ENCODE results near the gene MLX.
"Not testable (repeated sequence)": the region's sequence is repeated elsewhere in the genome, so short reads cannot be mapped to it uniquely, and the experiment has no call there.

MLX gene

DNA sequence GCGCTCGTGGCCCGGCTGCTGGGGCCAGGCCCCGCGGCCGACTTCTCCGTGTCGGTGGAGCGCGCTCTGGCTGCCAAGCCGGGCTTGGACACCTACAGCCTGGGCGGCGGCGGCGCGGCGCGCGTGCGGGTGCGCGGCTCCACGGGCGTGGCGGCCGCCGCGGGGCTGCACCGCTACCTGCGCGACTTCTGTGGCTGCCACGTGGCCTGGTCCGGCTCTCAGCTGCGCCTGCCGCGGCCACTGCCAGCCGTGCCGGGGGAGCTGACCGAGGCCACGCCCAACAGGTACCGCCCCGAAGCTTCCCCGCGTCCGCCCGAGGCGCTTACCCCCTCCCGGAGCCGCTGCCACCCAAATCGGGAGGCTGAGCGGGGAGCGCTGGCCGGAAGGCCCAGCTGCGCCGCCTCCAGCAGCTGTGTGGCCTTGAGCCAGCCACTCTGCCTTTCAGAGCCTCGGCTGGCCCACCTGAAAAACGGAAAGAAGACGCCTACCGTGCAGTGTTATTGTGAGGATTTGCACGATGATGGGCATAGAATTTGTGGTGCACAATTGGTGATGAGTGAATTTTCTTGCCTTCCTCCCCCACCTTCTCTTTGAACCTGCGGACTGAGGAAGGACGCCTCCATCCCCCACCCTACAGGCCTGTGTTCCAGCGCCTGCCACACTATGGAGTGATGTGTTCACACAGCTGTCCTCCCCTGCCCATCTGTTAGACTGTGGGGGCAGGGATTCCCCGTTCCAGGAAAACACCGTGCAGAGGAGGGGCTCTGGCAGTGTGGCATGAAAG lies 30.3 kb upstream of the MLX start:
- DNase-seq (ENCODE audit: low spot score), result peak; percentile 75

DNA sequence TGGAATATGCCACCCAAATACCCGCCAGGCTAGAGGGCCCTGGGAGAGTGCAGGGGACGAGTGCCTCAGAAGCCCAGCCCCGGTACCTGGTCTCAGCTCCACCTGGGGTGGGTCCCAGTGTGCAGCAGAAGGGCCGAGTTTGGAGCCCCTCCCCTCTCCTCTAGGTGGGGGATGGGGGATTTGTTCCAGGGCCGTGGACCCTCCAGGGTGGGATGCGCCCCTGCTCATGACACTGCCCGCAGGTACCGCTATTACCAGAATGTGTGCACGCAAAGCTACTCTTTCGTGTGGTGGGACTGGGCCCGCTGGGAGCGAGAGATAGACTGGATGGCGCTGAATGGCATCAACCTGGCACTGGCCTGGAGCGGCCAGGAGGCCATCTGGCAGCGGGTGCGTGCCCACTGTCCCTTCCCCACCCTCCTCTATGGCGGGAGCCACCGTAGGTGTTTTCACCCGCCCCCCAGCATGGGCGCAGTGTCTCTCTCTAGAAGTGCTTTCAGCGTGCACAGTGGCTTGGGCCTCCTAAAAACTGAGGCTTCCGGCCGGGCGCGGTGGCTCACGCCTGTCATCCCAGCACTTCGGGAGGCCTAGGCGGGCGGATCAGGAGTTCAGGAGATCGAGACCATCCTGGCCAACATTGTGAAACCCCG lies 29.6 kb upstream of the MLX start:
- no peak for DNase-seq (ENCODE audit: low spot score)

DNA sequence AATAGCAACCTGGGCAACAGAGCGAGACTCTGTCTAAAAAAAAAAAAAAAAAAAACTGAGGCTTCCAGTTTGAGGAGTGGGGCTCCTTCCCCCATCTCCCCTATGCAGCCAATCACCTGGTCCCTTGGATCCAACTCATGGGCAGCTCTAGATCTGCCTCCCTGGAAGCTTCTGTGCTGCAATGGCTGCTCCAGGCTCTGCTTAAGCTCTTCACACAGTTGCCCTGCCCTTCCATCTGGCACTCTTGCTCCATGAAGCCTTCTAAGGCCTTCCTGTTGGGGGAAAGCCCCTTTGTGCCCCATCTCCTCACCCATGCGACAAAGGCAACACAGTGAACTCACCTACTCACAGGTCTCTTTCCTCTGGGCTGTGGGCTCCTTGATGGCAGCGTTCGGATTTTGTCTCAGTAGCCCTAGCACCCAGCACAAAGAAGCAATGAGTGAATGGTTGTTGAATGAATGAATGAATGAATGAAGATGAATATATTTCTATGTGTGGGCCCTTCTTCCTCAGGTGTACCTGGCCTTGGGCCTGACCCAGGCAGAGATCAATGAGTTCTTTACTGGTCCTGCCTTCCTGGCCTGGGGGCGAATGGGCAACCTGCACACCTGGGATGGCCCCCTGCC lies 29.0 kb upstream of the MLX start:
- no peak for DNase-seq (ENCODE audit: low spot score)

DNA sequence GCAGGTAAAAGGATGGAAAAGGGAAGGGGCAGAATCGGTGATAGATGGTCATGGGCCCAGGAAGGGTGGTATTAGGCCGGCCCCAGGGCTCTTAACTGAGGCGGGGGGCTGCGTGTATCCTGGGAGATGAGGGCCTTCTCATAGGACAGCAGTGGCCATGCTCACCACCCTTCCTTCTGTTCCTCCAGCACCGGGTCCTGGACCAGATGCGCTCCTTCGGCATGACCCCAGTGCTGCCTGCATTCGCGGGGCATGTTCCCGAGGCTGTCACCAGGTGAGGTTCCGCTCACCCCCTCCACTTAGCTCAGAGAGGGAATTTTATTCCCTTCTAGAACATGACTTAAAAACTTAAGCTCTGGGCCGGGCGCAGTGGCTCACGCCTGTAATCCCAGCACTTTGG lies 28.4 kb upstream of the MLX start:
- no peak for DNase-seq (ENCODE audit: low spot score)

DNA sequence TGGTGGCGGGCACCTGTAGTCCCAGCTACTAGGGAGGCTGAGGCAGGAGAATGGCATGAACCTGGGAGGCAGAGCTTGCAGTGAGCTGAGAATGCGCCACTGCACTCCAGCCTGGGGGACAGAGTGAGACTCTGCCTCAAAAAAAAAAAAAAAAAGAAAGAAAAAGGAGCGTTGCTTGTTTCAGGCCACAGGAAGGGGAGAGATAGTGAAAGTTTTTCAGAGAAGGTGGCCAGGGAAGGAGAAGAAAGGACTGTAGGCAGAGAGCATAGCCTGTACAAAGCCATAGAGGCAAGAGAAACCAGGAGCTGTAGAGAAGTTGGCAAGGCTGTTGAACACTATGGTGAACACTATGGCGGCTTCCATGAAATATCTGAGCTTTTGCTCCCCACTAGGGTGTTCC lies 26.3 kb upstream of the MLX start:
- DNase-seq (ENCODE audit: low spot score), result not testable (repeated sequence)

DNA sequence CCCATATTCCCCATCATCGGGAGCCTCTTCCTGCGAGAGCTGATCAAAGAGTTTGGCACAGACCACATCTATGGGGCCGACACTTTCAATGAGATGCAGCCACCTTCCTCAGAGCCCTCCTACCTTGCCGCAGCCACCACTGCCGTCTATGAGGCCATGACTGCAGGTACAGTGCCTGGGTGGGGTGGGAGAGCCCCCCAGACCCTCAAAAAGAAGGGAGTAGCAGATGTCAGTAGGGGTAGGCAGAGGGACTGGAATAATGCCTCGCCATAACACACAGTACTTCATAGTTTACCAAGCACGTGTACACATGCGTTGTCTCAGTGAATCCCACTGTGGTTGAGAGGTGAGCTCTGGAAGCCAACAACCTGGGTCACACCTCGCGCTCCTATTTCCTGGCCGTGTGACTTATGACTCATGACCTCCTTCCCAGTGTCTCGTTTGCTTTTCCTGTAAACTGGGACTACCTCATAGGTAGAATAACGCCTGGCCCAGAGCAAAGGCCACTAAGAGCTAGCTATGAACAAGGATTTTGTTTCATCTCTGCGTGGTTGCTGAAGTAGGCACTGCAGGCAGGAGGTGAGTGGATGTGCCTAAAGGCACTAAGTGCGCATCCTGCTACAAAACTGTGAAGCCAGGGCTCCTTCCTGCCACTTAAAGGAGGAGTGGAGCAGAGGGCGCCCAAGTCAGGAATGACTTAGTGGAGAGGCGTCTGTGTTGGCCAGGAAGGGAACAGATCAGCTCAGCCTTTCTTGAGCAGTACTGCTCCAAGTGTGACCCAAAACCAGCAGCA lies 25.7 kb upstream of the MLX start:
- DNase-seq (ENCODE audit: low spot score), result peak; percentile 54

DNA sequence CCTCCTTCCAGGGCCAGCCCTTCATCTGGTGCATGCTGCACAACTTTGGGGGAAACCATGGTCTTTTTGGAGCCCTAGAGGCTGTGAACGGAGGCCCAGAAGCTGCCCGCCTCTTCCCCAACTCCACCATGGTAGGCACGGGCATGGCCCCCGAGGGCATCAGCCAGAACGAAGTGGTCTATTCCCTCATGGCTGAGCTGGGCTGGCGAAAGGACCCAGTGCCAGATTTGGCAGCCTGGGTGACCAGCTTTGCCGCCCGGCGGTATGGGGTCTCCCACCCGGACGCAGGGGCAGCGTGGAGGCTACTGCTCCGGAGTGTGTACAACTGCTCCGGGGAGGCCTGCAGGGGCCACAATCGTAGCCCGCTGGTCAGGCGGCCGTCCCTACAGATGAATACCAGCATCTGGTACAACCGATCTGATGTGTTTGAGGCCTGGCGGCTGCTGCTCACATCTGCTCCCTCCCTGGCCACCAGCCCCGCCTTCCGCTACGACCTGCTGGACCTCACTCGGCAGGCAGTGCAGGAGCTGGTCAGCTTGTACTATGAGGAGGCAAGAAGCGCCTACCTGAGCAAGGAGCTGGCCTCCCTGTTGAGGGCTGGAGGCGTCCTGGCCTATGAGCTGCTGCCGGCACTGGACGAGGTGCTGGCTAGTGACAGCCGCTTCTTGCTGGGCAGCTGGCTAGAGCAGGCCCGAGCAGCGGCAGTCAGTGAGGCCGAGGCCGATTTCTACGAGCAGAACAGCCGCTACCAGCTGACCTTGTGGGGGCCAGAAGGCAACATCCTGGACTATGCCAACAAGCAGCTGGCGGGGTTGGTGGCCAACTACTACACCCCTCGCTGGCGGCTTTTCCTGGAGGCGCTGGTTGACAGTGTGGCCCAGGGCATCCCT lies 23.5 kb upstream of the MLX start:
- no peak for DNase-seq (ENCODE audit: low spot score)

DNA sequence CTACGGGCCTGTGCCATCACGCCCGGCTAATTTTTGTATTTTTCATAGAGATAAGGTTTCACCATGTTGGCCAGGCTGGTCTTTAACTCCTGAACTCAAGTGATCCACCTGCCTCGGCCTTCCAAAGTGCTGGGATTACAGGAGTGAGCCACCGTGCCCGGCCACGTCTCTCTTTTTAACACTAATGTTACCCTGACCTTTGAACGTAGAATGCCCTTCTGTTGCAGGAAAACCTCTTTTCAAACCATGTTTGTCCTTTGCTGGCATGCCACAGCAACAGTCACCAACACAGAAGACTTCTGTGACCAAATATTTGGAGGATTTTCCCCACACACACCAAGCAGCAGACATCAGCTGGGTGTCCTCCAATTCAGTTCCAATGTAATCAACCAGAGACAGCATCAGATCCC lies 22.0 kb upstream of the MLX start:
- no peak for DNase-seq (ENCODE audit: low spot score)

DNA sequence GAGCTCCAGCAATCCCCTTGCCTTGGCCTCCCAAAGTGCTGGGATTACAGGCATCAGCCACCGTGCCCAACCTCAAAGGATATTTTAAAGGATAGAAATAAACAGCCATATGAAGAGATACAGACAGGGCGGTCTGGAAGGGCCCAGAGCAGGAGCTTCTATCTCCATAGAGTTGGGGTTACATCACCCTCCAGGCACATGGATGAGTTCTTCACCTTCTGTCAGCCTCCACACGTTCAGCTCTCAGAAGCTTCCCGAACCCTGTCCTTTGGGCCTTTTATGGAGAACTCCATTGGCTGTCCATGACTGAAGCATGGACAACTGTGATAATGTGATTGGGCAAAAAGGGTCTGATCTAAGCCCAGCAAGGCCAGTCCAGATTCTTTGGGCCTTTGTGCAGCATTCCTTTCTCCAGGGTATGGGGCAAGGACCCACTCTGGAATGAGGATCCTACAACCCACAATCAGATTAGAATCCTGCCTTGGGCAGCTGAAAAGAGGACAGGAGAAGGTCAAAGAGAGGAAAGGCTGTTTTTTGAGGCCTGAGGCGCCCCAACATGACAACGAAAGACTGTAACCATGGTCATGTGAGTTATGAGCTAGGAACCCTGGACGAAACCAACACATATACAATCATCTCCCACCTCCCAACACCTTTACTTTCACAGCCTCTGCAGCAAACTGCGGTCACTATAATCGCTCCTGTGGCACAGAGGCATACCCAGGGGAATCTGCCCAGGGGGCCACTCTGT lies 21.0 kb upstream of the MLX start:
- DNase-seq (ENCODE audit: low spot score), result not testable (repeated sequence)

DNA sequence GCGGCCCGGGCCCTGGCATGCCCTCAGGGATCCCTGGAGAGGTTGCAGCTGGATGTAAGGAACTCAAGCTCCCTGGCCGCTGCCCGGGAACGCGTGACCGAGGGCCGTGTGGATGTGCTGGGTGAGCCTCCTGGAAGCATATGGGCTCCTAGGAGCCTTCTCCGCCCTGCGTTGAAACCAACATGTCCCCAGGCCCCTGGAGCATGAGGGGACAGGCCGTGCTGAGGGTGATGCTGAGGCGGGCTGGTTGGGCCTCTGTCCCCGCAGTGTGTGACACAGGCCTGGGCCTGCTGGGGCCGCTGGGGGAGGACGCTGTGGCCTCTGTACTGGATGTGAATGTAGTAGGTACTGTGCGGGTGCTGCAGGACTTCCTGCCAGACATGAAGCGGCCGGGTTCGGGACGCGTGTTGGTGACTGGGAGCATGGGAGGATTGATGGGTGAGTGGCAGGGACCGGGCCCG lies 19.9 kb upstream of the MLX start:
- no peak for DNase-seq (ENCODE audit: low spot score)

DNA sequence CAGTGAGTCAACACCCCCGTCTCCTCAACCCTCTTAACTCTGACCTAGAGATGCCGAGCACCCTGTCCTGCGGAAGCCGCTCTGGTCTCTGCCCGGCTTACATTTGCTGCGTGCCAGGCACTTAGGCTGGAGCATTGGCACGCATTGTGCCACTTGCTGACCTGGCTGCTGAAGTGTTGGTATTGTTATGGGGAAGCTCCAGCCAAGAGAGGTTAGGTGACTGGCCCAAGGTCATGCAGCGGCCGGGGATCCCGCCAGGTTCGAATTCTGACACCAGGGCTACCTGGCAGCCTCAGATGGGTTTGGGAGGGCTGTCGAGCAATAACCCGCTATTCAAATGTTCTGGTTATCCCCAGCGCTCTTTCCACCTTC lies 19.2 kb upstream of the MLX start:
- no peak for DNase-seq (ENCODE audit: low spot score)

DNA sequence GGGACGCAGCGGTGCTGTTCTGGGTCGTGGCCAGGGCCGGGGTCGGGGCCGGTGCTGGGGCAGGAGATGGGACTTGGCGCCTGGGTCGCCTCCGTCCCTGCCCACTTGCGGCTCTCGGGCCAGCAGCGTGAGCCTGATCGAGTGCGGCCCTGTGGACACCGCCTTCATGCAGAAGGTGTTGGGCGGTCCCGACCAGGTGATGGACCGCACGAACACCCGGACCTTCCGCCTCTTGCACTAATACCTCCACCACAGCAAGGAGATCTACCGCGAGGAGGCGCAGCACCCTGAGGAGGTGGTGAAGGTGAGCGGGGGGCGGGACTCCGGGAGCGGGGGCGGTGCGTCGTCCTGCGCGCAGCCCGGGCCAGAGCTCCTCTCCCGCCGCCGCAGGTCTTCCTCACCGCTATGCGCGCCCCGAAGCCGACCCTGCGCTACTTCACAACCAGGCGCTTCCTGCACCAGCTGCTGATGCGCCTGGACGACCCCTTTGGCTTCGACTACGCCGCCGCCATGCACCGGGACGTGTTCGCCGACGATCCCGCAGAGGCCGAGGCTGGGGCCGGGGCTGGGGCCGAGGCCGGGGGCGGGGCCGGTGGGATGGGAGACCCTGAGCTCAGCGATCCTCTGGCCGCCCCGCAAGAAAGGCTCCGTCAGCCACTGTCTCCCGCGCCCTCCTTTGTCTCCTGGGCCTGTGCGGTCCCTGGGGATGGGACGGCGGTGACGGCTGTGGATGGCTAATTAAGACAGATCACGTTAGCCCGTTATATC lies 18.6 kb upstream of the MLX start:
- no peak for DNase-seq (ENCODE audit: low spot score)

DNA sequence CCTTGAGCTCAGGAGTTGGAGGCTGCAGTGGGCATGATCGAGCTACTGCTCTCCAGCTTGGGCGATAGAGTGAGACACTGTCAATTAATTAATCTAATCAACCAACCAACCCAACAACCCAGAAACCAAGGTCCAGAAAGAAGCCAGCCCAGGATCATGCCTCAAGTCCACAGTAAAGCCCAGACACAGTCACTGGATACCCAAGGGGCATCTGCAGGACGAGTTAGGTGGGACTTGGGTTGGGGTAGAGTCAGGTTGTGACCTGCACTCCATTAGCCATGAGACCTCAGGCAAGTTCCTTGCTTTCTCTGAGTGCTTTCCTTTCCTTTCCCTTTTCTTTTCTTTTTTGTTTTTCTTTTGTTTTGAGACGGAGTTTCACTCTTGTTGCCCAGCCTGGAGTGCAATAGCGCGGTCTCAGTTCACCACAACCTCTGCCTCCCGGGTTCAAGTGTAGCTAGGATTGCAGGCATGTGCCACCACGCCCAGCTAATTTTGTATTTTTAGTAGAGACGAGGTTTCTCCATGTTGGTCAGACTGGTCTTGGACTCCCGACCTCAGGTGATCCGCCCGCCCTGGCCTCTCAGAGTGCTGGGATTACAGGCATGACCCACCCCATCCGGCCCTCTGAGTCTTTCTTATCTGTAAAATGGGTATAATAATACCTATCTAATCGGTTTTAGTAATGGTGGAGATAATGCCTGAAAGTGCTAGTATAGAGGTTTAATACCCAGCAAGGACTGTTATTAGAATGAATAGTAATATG lies 17.7 kb upstream of the MLX start:
- no peak for DNase-seq (ENCODE audit: low spot score)

DNA sequence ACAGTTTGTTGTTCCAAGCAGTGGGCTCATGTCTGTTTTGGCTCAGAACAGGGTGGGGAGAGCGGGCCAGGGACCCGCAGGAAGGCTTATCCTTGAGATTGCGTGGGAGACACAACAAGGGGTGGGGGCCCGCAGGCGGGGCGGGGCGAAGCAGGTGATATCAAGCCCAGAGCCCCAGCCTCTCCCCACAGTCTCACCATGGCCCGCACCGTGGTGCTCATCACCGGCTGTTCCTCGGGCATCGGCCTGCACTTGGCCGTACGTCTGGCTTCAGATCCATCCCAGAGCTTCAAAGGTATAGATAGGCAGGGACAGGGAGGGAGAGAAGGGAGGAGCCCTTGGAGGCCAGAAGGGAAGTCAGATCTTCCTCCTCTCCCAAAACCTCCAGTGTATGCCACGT lies 14.2 kb upstream of the MLX start, which contains the start of gene HSD17B1:
Gene HSD17B1 (plus strand): TSS at position 188 of the 400 bp plus-strand sequence. CDS start 11 bp downstream, at position 199.
- not testable (repeated sequence) for DNase-seq (ENCODE audit: low spot score)

DNA sequence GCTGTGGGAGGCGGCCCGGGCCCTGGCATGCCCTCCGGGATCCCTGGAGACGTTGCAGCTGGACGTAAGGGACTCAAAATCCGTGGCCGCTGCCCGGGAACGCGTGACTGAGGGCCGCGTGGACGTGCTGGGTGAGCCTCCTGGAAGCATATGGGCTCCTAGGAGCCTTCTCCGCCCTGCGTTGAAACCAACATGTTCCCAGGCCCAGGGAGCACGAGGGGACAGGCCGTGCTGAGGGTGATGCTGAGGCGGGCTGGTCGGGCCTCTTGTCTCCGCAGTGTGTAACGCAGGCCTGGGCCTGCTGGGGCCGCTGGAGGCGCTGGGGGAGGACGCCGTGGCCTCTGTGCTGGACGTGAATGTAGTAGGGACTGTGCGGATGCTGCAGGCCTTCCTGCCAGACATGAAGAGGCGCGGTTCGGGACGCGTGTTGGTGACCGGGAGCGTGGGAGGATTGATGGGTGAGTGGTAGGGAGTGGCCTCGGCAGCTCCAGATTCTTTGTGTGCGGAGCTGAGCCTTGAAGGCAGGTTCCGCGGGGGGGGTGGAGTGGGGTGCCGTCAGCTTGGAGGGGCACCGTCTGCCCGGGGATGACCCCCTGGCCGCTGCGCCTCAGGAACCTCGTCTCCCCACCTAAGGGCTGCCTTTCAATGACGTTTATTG lies 13.6 kb upstream of the MLX start:
- no peak for DNase-seq (ENCODE audit: low spot score)

DNA sequence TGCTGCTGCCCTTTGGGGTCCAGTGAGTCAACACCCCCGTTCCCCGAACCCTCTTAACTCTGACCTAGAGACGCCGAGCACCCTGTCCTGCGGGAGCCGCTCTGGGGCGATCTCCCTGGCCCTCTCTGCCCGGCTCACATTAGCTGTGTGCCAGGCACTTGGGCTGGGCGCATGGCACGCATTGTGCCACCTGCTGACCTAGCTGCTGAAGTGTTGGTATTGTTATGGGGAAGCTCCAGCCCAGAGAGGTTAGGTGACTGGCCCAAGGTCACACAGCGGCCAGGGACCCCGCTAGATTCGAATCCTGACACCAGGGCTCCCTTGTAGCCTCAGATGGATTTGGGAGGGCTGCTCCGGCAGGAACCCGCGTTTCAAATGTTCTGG lies 13.0 kb upstream of the MLX start:
- DNase-seq (ENCODE audit: low spot score), result no peak

DNA sequence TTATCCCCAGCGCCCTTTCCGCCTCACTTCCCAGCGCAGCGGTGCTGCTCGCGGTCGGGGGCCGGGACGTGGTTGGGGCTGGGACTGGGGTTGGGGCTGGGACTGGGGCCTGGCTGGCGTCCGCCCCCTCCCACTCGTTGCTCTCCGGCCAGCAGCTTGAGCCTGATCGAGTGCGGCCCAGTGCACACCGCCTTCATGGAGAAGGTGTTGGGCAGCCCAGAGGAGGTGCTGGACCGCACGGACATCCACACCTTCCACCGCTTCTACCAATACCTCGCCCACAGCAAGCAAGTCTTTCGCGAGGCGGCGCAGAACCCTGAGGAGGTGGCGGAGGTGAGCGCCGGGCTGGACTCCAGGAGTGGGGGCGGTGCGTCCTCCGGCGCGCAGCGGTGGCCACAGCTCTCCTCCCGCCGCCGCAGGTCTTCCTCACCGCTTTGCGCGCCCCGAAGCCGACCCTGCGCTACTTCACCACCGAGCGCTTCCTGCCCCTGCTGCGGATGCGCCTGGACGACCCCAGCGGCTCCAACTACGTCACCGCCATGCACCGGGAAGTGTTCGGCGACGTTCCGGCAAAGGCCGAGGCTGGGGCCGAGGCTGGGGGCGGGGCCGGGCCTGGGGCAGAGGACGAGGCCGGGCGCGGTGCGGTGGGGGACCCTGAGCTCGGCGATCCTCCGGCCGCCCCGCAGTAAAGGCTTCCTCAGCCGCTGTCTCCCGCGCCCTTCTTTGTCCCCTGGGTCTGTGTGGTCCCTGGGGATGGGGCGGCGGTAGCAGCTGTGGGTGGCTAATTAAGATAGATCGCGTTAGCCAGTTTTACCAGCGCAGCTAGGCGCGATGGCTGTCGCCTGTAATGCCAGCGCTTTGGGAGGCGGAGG lies 12.4 kb upstream of the MLX start:
- peak; percentile 74 for DNase-seq (ENCODE audit: low spot score)
